ENCODE measurements around the gene ZG16B. TPM values are rescaled to one million over a fixed set of nuclear protein-coding genes. Genes with fewer than 3 reads are reported as not detected.

Gene ZG16B
- total RNA-seq, 1 donor from 2014 or later, result not detected

DNA sequence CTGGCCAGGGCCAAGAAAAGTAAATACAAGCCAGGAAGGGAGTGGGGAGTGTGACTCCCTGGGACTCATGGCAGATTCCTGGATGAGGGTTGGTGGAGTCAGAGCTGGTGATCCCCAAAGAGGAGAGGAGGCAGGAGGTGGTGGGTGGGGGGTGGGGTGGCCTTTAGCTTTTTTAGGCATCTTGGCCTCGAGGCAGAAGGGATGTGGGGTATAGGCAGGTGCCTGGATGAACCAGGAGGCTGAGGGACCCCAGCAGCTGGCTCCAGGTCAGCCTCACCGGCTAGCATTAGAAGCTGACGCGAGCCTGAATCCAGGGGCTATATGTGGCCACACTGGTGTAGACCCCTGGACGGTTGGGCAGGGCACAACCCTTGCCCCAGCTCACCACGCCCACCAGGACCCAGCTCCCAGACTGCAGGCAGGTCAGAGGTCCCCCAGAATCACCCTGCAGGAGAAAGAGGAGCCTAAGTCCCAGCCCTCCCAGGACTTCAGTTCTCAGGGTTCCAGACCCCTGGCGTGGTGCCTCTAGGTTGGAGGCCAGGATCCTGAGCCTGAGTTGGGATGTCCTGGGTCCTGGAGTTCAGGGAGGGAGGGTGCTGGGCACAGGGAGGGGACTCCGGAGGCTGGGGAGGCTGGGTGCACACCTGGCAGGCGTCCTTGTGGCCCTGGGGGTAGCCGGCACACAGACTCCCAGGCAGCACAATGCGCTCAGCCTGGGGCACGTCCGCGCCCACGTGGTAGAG, 45.6 kb upstream of the ZG16B start:
- Histone ChIP-seq H2AFZ (replicated peaks) (no peak overlapping the region), H3K4me1 (peaks cover 18% of the 10 kb centered on the region), H3K27me3 (no peaks in the 10 kb centered on the region), H3K9ac (no peak overlapping the region), H4K20me1 (ENCODE audit: low read depth) (no peaks in the 10 kb centered on the region), H3K9me3 (ENCODE audit: low read depth) (no peaks in the 10 kb centered on the region), H3K36me3 (no peaks in the 10 kb centered on the region), H3K27ac (no peak overlapping the region), H3K79me2 (ENCODE audit: low read depth) (no peaks in the 10 kb centered on the region), H3F3A (ENCODE audit: low read depth) (peaks cover 14% of the 10 kb centered on the region), H3K4me2 (no peak overlapping the region), H3K4me3 (no peak overlapping the region)
- Mint-ChIP-seq H3K4me3 (no peak overlapping the region), H3K4me1 (peaks cover 16% of the 10 kb centered on the region), H3K27me3 (ENCODE audit: insufficient read depth, low read depth) (no peaks in the 10 kb centered on the region), H3K27ac (peak overlapping the region; percentile 53), H3K9me3 (no peaks in the 10 kb centered on the region), H3K36me3 (no peaks in the 10 kb centered on the region)
- TF ChIP-seq, protein P1, sequence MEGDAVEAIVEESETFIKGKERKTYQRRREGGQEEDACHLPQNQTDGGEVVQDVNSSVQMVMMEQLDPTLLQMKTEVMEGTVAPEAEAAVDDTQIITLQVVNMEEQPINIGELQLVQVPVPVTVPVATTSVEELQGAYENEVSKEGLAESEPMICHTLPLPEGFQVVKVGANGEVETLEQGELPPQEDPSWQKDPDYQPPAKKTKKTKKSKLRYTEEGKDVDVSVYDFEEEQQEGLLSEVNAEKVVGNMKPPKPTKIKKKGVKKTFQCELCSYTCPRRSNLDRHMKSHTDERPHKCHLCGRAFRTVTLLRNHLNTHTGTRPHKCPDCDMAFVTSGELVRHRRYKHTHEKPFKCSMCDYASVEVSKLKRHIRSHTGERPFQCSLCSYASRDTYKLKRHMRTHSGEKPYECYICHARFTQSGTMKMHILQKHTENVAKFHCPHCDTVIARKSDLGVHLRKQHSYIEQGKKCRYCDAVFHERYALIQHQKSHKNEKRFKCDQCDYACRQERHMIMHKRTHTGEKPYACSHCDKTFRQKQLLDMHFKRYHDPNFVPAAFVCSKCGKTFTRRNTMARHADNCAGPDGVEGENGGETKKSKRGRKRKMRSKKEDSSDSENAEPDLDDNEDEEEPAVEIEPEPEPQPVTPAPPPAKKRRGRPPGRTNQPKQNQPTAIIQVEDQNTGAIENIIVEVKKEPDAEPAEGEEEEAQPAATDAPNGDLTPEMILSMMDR (IDR thresholded peaks at IDR 0.05), result no peak
- TF ChIP-seq EZH2 (IDR thresholded peaks at IDR 0.05) (no peak), EZH2phosphoT487 (IDR thresholded peaks at IDR 0.05) (no peak)
- no peak for DNase-seq (ENCODE audit: low spot score)

DNA sequence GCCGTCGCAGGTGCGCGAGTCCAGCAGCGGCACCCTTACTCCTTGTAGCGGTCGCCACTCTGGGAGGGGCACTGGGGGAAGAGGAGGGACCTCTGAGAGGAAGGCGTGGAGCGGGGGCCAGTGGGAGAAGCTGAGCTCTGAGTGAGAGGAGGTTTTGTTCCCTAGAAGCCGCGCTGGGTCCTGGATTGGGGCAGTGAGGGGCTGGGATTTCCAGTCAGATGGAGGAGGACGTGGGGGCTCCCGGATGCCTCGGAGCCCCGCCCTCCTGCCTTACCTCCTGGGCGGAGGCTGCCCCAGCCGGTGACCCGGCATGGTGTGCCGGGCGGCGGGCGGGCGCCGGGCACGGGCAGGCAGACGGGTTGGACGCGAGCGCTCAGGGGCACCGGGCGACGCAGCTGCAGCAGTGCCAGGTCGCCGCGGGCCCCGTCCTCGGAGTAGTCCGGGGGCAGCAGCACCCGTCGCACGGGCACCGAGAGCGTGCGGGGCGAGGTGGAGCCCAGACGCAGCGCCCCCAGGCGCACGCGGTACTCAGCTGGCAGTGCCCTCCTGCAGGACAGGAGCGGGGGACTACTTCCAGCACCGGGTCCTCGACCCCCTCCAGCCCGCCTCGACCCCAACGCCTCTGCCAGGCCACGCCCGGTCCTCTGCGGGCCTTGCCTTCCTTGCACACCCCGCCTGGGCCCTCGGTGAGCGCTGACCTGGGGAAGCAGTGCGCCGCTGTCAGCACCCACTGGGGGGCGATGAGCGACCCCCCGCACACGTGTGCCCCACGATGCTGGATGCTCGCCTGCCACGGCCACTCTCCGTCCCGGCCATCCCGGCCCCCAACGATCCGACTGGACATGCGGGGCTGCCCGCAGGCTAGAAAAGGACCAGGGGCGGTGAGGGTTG, 44.8 kb upstream of the ZG16B start:
- Mint-ChIP-seq H3K9me3 (no peaks in the 10 kb centered on the region), H3K4me3 (no peak overlapping the region)

GRCh38 chr16:2786061-2786825, 43.9 kb upstream of the ZG16B start:
- H3K36me3 Mint-ChIP-seq, result no peaks in the 10 kb centered on the region
- no peak overlapping the region for H3K4me2 ChIP-seq

More for the DNA sequence above, 44.8 kb upstream of the ZG16B start:
- Histone ChIP-seq H3K4me2 (no peak overlapping the region), H3K4me3 (no peak overlapping the region), H4K20me1 (ENCODE audit: low read depth) (no peaks in the 10 kb centered on the region), H3K27ac (no peak overlapping the region), H3F3A (ENCODE audit: low read depth) (peaks cover 11% of the 10 kb centered on the region), H2AFZ (replicated peaks) (no peak overlapping the region), H3K36me3 (no peaks in the 10 kb centered on the region), H3K27me3 (no peaks in the 10 kb centered on the region), H3K9me3 (ENCODE audit: low read depth) (no peaks in the 10 kb centered on the region), H3K9ac (no peak overlapping the region), H3K79me2 (ENCODE audit: low read depth) (no peaks in the 10 kb centered on the region), H3K4me1 (peaks cover 15% of the 10 kb centered on the region)
- no peaks in the 10 kb centered on the region for H3K27me3 Mint-ChIP-seq (ENCODE audit: insufficient read depth, low read depth)
- TF ChIP-seq EZH2phosphoT487 (IDR thresholded peaks at IDR 0.05) (no peak), EZH2 (IDR thresholded peaks at IDR 0.05) (no peak)
- TF ChIP-seq, protein P1 (IDR thresholded peaks at IDR 0.05), result peak; percentile 13
- DNase-seq (ENCODE audit: low spot score), result no peak
- peaks cover 19% of the 10 kb centered on the region for H3K4me1 Mint-ChIP-seq
- H3K36me3 Mint-ChIP-seq, result no peaks in the 10 kb centered on the region
- H3K27ac Mint-ChIP-seq, result no peak overlapping the region

More at GRCh38 chr16:2786061-2786825, 43.9 kb upstream of the ZG16B start:
- Histone ChIP-seq H3F3A (ENCODE audit: low read depth) (peaks cover 7% of the 10 kb centered on the region), H3K4me3 (no peak overlapping the region), H2AFZ (replicated peaks) (no peak overlapping the region), H3K9me3 (ENCODE audit: low read depth) (no peaks in the 10 kb centered on the region), H3K27me3 (peaks cover 5% of the 10 kb centered on the region), H3K36me3 (no peaks in the 10 kb centered on the region), H3K9ac (no peak overlapping the region), H3K27ac (no peak overlapping the region), H3K79me2 (ENCODE audit: low read depth) (no peaks in the 10 kb centered on the region), H4K20me1 (ENCODE audit: low read depth) (no peaks in the 10 kb centered on the region), H3K4me1 (peaks cover 14% of the 10 kb centered on the region)
- TF ChIP-seq EZH2 (IDR thresholded peaks at IDR 0.05) (no peak), EZH2phosphoT487 (IDR thresholded peaks at IDR 0.05) (no peak)
- TF ChIP-seq, protein P1 (IDR thresholded peaks at IDR 0.05), result no peak
- Mint-ChIP-seq H3K27me3 (ENCODE audit: insufficient read depth, low read depth) (no peaks in the 10 kb centered on the region), H3K9me3 (no peaks in the 10 kb centered on the region), H3K4me1 (peaks cover 20% of the 10 kb centered on the region), H3K27ac (peak overlapping the region; percentile 29), H3K4me3 (no peak overlapping the region)
- no peak for DNase-seq (ENCODE audit: low spot score)
